AG09319 (cell line): ENCODE results near the gene RHOT2.

ENCODE experiments used
- DNase-seq: peaks from one replicate; pipeline ENCODE4 v3.0.0-alpha.2; 2010; ENCODE audit warnings: low read depth; ENCODE audit errors: extremely low read depth
- TF ChIP-seq, protein P1 (sequence below): IDR thresholded peaks from 2 replicates; pipeline ENCODE4 v1.5.1; 2011; ENCODE audit warnings: low read depth, mild to moderate bottlenecking, inconsistent platforms, low read length, moderate library complexity

The RHOT2 gene

DNA sequence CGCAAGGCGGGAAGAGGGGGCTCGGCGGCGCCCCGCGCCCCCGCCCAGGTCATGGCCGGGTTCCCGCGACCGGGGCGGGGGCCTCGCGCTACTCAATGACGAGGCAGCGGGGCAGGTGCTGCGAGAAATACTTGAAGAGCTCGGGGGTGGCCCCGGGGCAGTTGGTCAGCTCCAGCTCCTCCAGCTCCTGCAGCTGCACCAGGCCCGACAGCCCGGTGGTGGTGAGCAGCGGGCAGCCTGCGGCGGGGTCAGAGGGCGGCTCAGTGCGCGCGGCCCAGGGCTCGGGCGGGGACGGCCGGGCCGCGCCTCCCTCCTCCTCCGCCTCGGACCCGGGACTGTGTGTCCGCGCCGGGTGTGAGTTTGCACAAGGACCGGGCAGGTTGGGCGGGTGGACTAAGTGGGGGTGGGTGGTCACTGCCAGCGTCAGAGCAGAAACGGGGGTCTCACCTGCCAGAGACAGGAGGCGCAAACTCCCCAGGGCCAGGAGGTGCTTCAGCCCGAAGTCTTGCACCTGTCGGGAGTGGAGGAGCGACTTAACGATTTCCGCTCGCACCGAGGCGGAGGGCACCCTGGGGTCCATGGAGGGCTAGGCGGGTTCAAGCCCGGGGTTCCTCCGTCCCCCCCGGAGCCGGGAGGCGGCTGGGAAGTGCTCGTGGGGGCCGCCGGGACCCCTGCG is 26.4 kb downstream of the RHOT2 start:
- DNase-seq = no peak
- TF ChIP-seq, protein P1, sequence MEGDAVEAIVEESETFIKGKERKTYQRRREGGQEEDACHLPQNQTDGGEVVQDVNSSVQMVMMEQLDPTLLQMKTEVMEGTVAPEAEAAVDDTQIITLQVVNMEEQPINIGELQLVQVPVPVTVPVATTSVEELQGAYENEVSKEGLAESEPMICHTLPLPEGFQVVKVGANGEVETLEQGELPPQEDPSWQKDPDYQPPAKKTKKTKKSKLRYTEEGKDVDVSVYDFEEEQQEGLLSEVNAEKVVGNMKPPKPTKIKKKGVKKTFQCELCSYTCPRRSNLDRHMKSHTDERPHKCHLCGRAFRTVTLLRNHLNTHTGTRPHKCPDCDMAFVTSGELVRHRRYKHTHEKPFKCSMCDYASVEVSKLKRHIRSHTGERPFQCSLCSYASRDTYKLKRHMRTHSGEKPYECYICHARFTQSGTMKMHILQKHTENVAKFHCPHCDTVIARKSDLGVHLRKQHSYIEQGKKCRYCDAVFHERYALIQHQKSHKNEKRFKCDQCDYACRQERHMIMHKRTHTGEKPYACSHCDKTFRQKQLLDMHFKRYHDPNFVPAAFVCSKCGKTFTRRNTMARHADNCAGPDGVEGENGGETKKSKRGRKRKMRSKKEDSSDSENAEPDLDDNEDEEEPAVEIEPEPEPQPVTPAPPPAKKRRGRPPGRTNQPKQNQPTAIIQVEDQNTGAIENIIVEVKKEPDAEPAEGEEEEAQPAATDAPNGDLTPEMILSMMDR = no peak

DNA sequence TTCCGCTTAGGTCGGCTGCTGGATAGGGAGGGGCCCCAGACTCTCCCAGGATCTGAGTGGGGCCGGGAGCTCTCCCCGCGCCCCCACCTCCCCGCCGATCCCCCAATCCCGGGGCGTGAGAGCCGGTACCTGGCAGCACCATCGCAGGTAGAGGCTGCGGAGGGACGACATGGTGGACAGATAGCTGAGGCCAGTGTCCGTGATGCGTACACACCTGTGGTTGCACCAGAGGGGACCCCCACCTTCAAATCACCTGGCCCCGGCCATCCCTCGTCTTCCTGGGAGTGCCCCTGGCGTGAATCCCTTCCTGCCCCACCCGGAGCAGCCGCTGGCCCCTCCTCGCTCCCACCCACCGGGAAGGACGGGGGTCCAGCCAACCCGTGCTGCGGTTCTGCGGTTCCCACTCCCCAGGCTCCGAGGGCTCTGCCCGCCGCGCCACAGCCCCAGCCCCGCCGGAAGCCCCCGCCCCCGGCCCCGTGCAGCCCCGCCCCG is 27.0 kb downstream of the RHOT2 start:
- DNase-seq = no peak
- TF ChIP-seq, protein P1 = no peak

DNA sequence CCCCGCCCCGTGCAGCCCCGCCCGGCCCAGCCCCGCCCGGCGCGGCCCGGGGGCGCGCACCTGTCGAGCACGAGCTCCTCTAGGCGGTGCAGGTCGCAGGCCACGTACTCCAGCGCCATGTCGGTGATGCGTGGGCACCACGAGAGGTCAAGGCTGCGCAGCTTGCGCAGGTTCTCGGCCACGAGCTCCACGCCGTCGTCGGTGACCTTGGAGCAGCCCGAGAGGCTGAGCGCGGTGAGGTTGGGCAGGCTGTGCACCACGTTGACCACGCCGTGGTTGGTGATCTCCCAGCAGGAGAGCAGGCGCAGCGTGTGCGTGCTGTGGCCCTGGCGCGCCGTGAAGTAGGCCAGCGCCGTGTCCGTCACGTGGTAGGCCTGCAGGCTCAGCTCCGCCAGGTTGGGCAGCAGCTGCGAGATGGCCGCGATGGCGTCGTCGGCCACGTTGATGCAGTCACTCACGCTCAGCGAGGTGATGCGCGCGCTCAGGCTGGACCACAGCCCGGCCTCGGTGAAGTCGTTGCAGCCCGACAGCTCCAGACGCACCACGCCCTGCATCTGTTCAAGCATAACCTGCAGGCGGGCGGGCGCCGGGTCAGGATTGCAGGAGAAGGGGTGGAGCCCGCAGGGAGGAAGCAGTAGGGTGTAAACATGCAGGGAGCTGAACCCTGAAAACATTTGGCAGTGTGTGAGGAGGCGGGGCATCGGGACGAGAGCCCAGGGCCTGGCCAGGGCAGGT is 27.6 kb downstream of the RHOT2 start:
- TF ChIP-seq, protein P1 = no peak
- DNase-seq = no peak

DNA sequence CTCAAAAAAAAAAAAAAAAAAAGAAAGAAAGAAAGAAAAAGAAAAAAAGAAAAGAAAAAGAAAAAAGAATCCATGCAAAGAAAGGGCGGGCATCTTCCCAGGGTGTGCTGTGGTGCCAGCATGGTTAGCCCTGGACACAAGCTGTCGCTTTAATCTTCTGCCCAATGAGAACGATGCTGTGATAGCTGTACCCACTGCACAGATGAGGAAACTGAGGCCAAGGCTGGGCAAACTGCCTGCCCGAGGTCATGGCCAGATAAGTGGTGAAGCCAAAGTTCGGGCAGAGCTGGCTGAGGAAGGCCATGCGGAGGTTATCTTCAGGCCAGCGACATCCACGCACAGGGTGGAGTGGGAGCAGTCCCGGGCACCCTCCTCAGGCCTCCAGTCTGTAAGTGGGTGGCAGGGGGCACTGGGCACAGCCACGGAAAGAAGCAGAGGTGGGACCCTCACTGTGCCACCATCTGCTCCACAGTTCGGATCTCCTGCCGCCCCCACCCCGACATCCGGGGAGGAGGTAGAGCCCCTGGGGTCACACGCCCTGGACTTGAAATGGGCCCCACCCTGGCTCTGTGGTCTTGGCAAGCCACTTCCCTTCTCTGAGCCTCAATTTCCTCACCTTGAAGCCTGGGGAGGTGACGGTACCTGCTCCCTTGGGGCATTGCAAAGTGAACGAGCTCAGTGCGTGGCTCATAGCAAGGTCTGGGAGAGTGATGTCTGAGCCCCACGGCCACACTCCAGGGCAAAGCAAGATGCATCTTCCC is 31.2 kb downstream of the RHOT2 start:
- TF ChIP-seq, protein P1 = no peak
- no peak for DNase-seq

DNA sequence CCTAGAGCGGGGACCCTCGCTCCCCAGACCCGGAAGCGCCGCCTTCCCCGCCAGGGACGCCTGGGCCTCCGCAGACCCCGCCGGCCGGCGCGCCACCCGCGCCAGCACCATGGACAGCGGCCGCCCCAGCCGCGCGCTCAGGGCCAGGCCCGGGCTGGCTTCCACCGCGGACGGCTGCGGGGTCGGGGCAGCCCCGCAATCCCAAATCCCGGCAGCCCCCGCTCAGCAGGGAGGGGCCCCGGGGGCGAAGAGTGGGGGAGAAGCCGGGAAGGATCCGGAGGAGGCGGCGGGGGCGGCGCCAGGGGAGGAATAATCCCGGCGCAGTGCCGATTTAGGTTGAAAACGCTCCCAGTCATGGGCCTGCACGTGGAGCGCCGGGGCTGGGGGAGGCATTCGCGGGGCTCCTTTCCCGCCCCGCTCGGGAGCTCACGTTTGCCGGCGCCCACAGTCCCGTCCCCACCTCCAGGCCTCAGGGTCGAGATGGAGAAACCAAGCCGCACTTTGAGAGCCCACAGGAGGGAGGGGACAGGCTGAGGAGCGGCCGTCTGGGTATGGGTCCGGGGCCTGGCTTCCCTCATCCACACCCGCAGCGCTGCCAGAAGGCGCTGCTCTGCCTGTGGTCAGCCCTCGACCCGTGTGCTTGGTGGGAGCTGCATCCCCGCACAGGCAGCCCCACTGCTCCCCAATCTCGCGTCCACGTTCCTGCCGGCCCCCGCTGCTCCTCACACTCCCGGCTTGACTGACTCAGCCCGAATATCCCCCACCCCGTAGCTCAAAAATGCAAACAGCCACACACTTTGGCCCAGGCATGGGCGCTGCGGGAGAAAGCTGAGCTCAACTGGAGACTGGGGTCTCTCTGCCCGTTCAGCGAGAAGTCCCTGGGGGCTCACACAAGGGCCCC is 33.0 kb downstream of the RHOT2 start:
- DNase-seq = no peak
- TF ChIP-seq, protein P1 = no peak

DNA sequence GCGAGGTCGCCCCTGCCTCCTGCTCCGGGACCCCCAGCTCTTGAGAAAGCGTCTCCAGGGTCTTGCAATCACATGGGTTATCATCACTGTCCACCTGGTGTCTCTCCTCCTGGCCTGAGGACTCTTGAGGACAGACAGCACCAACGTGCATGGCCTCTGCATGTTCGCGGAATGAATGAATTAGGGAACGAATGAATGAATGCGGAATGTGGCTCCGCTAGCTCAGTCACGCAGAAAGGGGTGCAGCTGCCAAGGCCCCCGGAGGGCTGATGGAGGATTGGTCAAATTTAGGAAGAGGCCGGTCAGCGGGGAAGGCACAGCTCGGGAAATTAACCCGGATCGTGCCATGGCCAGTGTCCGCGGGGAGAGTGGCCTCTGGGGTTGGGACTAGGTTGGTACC is 34.4 kb downstream of the RHOT2 start:
- TF ChIP-seq, protein P1 = no peak
- no peak for DNase-seq
